Measurements from ENCODE around the gene LNPK. TPM values are rescaled to one million over a fixed set of nuclear protein-coding genes. Genes with fewer than 3 reads are reported as not detected.
"Not testable (repeated sequence)": the region's sequence is repeated elsewhere in the genome, so short reads cannot be mapped to it uniquely, and the experiment has no call there.

Gene LNPK
- total RNA-seq, 1 donor from 2014 or later, result 8.0 TPM

DNA sequence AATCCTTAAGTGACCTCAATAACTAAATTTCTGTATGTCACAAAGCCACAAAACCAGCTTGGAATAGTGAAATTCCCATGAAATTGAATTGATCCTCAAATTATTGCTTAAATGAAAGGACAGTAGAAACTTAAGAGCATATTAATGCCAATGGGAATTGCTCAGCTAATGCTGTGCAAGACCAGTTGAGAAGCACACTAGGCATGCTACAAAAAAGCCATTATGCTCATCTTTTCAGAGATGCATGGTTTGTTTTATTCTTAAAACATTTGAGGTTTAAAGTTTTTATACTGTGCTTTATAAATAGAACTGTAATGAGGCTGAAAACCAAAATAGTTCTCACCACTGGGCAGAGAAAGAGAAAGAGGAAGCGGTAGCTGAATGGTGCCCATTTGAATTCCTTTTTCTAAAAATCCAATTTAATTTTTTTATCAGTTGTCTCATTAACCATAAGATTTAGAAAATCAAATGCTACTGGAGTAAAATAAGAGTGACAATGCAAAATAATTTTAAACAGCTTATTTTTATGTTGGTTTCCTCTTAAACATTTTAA lies 98.6 kb downstream of the LNPK start:
- DNase-seq, result no peak

DNA sequence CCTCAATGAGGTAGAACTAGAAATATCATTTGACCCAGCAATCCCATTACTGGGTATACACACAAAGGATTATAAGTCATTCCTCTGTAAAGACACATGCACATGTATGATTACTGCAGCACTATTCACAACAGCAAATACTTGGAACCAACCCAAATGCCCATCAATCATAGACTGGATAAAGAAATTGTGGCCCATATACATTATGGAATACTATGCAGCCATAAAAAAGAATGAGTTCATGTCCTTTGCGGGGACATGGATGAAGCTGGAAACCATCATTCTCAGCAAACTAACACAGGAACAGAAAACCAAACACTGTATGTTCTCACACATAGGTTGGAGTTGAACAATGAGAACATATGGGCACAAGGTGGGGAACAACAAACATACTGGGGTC lies 106.1 kb downstream of the LNPK start:
- DNase-seq, result not testable (repeated sequence)

DNA sequence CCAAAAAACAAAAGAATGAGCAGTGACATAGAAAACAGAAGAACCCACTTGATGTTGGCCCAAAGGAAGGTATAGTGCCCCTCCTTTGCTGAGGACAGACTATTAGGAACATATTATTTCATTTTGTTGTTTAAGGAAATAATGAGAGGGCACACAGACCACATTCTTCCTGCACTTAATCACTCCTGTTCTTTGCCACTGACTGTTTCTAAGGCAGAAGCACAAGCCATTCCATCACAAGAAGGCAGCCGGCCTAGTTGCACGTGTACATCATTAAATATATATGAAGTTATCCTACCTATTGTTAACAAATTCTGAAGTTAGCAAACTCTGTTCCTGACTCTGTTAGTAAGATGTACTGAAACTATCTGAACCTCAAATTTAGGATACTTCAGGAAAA lies 110.0 kb downstream of the LNPK start:
- no peak for DNase-seq

DNA sequence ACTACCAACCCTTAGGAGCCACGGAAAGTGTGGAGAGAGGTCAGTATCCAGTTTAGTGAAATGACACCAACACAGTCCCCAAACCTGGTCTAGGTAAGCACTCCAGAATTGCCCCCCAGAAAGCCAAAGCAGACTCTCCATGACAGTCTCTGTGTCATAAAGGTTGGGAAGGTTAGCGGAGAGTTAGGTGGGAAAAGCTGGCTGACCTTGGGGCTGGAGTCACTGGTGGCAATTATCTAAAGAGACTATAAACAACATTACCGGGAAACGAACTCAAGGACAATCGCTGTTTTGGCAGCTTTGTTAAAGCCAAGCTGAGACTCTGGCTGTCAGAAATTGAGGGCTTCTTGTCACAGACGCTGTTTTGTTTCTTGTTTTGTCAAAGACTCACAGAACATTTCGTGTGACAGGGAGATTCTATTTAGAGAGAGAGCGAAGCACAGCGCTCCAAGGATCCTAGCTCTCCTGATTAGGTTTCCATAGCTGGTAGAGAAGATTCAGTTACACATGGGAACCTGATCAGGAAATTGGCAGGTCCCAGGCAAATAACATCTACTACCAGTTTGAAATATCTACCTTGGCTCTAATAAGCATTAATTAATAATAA lies 111.3 kb downstream of the LNPK start:
- DNase-seq, result no peak

DNA sequence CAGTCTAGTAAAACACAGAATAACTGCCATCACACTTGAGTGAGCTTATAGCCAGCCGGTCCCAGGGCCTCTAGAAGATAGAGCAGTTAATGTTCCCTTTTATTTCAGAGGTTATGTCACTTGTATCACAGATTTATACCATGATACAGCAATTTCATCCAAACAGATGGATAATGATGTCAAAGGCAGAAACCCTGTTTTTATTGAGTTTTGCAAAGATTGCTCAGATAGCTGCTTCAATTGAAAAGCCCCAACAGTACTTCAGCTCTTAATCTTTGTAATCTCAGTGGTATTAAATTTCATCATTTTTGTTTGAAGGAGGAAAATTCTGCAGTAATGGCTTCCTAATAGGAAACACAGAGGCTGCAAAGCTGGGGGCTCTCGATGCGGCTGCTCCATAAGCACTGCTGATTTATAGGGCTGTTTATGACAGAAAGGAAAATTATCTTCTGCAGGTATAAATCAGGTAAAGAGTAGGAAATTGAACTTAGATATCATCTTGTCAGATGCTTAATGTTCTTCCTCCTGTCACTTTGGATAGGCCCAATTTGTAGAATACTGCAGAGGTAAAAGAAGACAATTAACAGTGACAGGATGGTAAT lies 112.3 kb downstream of the LNPK start:
- DNase-seq, result no peak

DNA sequence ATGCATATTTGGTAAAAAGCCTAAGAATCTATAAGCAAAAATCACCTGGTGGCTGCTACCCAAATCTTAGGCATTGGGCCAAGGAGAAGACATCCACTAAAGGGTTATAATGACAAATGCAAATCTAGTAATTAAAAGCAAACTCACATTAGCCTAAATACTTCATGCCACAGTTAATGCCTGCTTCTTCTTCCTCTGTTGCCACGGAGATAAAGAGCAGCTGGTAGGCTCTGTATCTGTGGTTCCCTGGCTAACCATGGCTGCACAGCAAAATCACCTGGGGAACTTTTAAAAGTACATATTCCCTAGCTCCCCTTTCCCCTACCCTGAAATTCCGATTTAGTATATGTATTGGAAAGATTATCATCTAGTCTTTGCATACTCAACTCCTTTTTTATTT lies 114.3 kb downstream of the LNPK start:
- DNase-seq, result no peak

DNA sequence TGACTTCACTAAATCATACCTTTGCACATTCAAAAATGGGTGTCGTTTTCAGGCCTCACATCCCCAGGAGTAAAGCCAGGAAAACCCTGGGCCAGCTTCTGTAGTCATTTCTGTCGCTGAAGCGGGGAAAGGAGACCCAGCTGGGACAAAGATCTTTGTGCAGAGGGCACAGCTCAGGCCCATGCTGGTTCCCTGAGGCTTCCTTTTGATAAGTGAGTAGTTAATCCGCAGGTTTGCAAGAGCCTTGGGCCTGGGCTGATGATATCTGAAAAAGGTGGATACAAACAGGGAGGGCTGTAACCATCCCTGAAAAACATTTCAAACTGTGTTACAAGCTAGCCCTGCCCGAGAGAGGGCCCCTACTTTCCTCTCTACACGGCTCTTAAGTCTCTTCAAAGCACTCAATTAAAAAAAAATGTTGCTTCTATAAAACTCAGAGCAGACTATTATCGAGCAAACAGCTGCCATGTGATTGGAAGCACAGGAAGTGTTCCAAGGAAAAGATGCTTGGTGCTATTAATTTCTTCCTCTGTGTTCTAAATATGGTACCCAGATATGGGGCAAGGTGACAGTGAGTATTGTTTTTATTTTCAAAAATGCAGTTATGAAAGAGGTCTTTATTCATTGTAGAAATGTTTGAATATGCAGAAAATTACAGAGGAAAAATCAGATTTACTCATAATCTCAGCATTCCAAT lies 117.2 kb downstream of the LNPK start:
- no peak for DNase-seq

DNA sequence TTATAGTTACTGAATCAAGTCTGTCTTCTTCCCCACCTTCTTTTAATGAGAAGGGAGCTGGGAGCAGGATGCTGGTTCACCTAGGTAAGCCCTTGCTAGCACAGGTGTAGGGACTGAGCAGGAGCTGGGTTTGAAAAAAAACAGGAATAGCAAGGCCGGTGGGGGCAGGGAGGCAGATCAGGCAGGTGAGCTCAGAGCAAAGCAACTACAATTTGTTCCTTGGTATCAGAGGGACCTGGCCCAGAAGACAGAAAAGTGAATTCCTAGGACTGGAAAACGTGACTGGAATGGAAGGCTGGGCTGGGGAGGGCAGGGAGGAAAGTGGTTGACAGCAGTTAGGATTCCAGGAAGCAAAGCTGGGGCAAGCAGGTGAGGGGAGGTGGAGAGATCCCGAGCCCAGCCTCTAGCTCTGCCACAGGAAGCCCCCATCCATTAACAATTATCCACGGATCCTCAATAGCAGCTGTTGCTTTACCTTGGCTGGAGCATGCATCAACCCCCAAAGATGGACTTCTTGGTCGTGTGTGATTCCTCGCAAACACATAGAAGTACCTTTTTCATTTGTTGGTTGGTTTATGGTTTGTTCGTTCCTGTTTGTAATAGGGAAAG lies 118.4 kb downstream of the LNPK start:
- DNase-seq, result no peak

DNA sequence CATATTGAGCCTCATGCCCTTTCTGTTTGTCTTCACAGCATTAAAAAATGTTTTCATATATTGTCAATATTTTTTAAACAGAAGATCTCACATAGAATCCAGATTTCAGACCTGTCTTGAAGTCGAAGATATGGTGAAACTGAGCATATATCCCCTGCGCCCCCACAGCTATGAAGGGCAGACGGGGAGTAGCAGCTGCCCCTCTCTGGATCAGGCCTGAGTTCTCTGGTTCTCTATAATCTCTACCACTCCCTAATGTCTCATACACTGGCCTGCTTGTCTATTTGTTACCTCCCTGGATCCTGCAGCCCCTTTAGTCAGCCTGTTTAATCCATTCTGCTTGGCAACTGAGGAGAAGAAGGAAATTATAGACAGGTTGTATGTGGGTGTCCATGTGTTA lies 122.4 kb downstream of the LNPK start:
- DNase-seq, result no peak

DNA sequence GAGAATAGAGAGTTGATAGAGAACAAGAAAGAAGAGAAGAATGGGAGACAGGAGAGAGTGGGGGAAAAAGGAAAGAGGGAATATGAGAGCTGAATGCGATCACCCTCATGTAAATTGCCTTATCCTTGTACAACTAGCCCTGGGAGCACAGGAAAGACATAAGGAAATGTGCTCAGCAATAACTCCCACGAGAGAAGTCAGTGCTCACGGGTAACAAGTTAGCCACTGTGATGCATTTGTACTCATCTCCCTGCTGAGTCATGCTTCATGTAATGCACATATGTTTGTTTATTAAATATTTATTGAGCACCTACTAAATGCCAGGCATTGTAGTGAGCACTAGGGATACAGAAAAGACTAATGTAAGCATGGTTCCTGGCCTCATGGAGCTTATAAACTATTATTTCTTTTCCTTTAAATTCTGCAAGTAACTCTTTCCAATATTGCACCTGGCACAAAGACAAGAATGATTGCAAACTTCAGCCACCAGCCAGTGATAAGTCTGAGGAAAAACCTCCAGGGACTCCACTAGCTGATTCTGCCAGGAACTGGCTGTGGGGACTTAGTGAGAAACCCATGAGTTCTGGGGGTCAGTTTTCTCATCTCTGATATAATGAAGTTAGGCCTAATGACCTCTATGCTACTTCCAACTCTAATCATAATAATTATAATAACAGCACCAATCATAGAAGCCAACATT lies 124.1 kb downstream of the LNPK start:
- DNase-seq, result no peak

DNA sequence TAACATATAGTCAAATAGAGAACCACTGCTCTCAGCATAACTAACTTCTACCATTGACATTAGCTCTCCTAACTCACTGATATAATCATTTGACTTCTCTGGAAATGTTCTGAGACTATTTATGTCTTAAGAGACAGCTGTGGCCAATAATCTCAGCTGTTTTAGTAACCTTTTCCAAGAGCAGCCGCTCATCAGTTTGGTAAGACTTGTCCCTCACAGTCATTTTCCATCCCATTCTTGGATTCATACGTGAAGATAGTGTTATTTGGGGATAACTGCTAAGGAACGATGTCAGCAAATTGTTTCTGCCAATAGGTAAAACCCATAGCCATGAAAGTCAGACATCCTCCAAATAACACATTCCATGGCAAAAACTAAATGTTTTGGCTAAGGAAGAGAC lies 127.8 kb downstream of the LNPK start:
- DNase-seq, result no peak

Other genes starting within 250 kb of the LNPK start
- not detected in 2 replicates for gene EVX2, start 81.7 kb upstream of the LNPK start, total RNA-seq
- gene HOXD13, start 90.5 kb upstream of the LNPK start, total RNA-seq, result under 0.01 TPM in 1 of 2 replicates, not detected in the other
- not detected in 2 replicates for gene HOXD12, start 97.5 kb upstream of the LNPK start, total RNA-seq
- 0.17 TPM in 1 of 2 replicates, not detected in the other for gene HOXD11, start 105.0 kb upstream of the LNPK start, total RNA-seq
- 7.7 and 15.2 TPM in 2 replicates for gene HOXD10, start 114.5 kb upstream of the LNPK start, total RNA-seq
- 24.5 and 28.4 TPM in 2 replicates for gene HOXD9, start 120.5 kb upstream of the LNPK start, total RNA-seq
- gene HOXD8, start 127.4 kb upstream of the LNPK start, total RNA-seq, result 30.3 and 33.0 TPM in 2 replicates
- gene HOXD4, start 149.3 kb upstream of the LNPK start, total RNA-seq, result 6.1 and 8.8 TPM in 2 replicates
- 19.2 and 54.6 TPM in 2 replicates for gene HOXD3, start 155.0 kb upstream of the LNPK start, total RNA-seq
- 11.2 and 15.4 TPM in 2 replicates for gene HOXD1, start 186.4 kb upstream of the LNPK start, total RNA-seq

All from dermis blood vessel endothelial cell (primary cell).